C1 segment of cervical spinal cord (tissue), 14 donors: ENCODE results near the gene CRYBA2.

Experiments used
- DNase-seq, 14 donors: peaks; one replicate each; lab custom pipeline; 2025; lab: John Stamatoyannopoulos, UW

The CRYBA2 gene

GRCh38 chr2:219023045-219023605 lies 29.9 kb upstream of the CRYBA2 start:
- no peak for DNase-seq

- DNase-seq: no peak
These were observed 29.4 kb upstream of the CRYBA2 start for GRCh38 chr2:219022616-219023015.

- no peak for DNase-seq
These were observed 28.8 kb upstream of the CRYBA2 start for GRCh38 chr2:219022041-219022440.

- DNase-seq: no peak
These were observed 28.4 kb upstream of the CRYBA2 start for GRCh38 chr2:219021591-219021990.

- DNase-seq: no peak
These were observed 27.6 kb upstream of the CRYBA2 start for GRCh38 chr2:219020604-219021365.

- DNase-seq: no peak
These were observed 26.2 kb upstream of the CRYBA2 start for GRCh38 chr2:219019436-219019835.

GRCh38 chr2:219018726-219019125 lies 25.5 kb upstream of the CRYBA2 start:
- no peak for DNase-seq

- no peak for DNase-seq
These were observed 25.1 kb upstream of the CRYBA2 start for GRCh38 chr2:219018286-219018685.

GRCh38 chr2:219017201-219017931 lies 24.1 kb upstream of the CRYBA2 start:
- DNase-seq: peak in 11 of 14 donors; percentile 18 to 90 (median 69)

GRCh38 chr2:219016721-219017120 lies 23.5 kb upstream of the CRYBA2 start:
- no peak for DNase-seq

GRCh38 chr2:219010873-219011272 lies 17.7 kb upstream of the CRYBA2 start:
- DNase-seq: no peak

GRCh38 chr2:219010162-219010756 lies 17.0 kb upstream of the CRYBA2 start:
- no peak for DNase-seq

- DNase-seq: no peak
These were observed 16.1 kb upstream of the CRYBA2 start for GRCh38 chr2:219009294-219009693.

- DNase-seq: no peak
These were observed 10.8 kb upstream of the CRYBA2 start for GRCh38 chr2:219003979-219004378.

- DNase-seq: no peak
These were observed 10.0 kb upstream of the CRYBA2 start for GRCh38 chr2:219003267-219003634.

GRCh38 chr2:219002395-219003266 lies 9.4 kb upstream of the CRYBA2 start:
- DNase-seq: no peak

- no peak for DNase-seq
These were observed 8.6 kb upstream of the CRYBA2 start for GRCh38 chr2:219001577-219002394.

GRCh38 chr2:219001100-219001576 lies 7.9 kb upstream of the CRYBA2 start:
- no peak for DNase-seq

- no peak for DNase-seq
These were observed 7.3 kb upstream of the CRYBA2 start for GRCh38 chr2:219000569-219000960.

- no peak for DNase-seq
These were observed 6.8 kb upstream of the CRYBA2 start for GRCh38 chr2:218999881-219000568.
